ENCODE measurements around the gene THAP8.

THAP8 gene

GRCh38 chr19:35987571-35987896 lies 66.6 kb downstream of the THAP8 start:
- TF ChIP-seq, protein P1, sequence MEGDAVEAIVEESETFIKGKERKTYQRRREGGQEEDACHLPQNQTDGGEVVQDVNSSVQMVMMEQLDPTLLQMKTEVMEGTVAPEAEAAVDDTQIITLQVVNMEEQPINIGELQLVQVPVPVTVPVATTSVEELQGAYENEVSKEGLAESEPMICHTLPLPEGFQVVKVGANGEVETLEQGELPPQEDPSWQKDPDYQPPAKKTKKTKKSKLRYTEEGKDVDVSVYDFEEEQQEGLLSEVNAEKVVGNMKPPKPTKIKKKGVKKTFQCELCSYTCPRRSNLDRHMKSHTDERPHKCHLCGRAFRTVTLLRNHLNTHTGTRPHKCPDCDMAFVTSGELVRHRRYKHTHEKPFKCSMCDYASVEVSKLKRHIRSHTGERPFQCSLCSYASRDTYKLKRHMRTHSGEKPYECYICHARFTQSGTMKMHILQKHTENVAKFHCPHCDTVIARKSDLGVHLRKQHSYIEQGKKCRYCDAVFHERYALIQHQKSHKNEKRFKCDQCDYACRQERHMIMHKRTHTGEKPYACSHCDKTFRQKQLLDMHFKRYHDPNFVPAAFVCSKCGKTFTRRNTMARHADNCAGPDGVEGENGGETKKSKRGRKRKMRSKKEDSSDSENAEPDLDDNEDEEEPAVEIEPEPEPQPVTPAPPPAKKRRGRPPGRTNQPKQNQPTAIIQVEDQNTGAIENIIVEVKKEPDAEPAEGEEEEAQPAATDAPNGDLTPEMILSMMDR (IDR thresholded peaks at IDR 0.05; ENCODE audit: control insufficient read depth, extremely low read depth, insufficient read depth): no peak
- no peak for DNase-seq (ENCODE audit: low read depth)
- no peak overlapping the region; the same call in 1 of the 2 replicates for H3K4me3 ChIP-seq (ENCODE audit: low read depth, low read length)

DNA sequence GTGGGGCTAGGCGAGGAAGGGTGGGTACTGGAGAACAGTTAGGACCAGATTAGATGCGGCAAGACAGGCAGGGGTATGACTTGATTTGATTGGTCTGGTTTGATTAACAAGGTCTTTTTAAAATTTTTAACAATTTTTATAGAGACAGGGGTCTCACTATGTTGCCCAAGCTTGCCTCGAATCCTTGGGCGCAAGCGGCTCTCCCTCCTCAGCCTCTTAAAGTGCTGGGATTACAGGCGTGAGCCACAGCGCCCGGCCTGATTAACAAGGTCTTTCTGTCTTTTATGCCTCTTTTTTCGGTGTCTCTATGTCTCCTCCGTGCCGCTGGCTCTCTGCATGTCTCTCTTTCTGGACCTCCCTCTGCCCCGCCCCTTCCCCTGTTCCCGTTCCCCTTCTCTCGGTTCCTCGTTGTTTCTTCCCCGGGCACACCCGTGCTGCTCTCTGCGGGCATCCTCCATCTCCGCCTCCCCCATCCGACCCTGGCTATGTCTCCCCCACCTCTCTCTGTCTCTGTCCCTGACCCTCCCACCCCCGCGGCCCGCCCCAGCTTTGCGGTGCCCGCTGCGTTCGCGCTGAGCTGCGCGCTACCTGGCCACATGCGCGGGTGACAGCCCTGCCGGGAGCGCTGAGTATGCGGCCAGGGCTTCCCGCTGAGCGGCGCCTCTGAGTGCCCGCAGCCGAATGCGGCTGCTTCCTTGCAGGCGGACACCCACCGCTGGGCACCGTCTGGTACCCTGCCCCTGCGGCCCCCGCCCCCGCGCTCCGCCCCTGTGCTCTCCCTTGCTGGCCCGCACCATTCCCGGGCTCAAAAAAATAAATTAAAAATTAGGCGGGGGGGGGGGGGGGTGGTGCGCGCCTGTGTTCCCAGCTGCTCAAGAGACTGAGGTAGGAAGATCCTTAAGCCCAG lies 67.2 kb downstream of the THAP8 start:
- no peak for DNase-seq (ENCODE audit: low read depth)
- TF ChIP-seq, protein P1 (IDR thresholded peaks at IDR 0.05; ENCODE audit: control insufficient read depth, extremely low read depth, insufficient read depth): peak; percentile 15; the same call in 1 of the 2 replicates
- H3K4me3 ChIP-seq (ENCODE audit: low read depth, low read length): peak overlapping the region; percentile 2; the same call in 1 of the 2 replicates

GRCh38 chr19:35986111-35986510 lies 68.0 kb downstream of the THAP8 start:
- TF ChIP-seq, protein P1 (IDR thresholded peaks at IDR 0.05; ENCODE audit: control insufficient read depth, extremely low read depth, insufficient read depth): no peak

More at GRCh38 chr19:35986111-35986510, 68.0 kb downstream of the THAP8 start:
- H3K4me3 ChIP-seq (ENCODE audit: low read depth, low read length): no peak overlapping the region
- no peak for DNase-seq (ENCODE audit: low read depth)

Measured in LNCaP clone FGC (cell line).